ENCODE results near the gene PER1.
"Not testable (repeated sequence)": the region's sequence is repeated elsewhere in the genome, so short reads cannot be mapped to it uniquely, and the experiment has no call there.

The PER1 gene

DNA sequence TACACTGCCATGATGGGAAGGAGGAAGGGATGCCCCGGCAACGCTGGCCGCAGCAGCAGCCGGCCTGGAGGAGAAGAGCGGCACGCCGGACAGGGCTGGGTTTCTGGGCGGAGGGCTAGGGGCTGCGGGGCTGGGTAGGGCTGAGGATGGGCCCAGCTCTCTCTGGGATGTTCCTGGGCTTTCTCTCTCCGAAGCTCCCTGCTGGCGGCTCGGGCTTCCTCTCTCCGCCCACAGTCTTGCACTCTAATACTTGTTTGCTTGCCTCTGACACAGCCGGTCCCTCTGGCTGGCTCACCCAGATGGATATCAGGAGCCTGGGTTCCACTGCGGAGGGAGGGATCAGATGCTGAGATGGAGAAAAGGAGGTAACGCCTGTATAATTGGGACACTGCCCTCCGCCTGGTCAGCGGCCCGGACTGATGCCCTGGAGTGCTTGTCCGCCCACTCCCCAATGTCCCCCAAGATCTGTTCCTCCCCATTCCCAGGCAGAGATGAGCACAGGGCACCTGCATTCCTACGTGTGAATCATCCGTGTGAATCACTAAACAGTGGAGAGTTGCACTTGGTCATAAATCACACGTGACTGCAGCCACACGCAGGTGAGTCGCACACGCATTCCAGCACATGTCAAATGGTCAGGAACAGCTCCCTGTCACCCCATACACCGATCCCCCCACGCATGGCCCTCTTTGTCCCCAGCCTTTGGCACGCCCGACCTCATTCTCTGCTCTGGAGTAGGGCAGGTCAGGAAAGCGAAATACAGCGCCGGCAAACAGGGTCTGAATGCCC, 34.0 kb downstream of the PER1 start, which contains the start of gene ALOXE3:
ALOXE3 (minus strand) TSS at position 535 of the 789 bp plus-strand sequence; CDS start at position 11, 524 bp downstream.
- no peak for DNase-seq

DNA sequence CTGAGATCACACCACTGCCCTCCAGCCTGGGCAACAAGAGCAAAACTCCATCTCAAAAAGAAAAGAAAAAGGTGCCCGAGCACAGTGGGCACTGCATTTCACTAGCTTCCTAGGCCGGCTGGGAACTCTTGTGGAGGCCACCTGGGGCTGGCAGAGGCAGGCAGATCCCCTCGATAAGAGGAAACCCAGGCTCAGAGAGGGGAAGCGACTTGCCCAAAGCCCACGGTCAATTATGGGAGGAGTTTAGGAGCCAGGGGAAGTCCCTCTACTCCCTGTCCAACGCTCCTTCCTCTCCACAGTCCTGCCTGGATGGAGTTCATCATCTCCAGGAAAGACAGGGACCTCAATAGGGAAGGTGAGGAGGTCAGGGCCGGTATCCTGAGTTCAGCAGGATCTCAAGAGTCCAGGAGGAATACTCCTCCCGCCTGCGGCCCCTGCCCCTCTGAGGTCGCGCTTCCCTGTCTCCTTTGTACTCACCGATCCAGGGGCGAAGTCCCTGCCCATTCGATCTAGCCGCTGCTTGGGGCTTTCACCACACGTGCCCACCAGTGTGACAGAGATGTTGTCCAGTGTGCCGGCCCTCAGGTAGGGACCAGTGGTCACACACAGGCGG, 34.7 kb downstream of the PER1 start:
- no peak for DNase-seq

DNA sequence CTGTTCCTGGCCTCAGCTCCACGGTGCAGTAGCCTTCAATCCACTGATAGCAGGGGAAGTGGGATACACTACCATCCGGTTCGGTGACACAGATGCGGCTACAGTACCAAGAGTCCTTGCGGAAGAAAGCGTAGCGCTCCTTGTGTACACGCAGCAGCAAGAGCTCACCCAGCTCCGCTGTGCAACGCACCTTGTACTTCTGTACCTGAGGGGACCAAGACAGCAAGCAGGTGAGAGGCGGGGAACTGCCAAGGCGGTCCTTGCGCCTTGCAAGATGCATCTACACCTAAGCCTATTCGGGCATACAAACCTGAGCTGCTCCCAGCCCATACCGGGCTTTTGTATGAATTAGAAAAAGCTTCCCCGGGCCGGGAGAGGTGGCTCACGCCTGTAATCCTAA, 35.4 kb downstream of the PER1 start:
- DNase-seq = no peak

DNA sequence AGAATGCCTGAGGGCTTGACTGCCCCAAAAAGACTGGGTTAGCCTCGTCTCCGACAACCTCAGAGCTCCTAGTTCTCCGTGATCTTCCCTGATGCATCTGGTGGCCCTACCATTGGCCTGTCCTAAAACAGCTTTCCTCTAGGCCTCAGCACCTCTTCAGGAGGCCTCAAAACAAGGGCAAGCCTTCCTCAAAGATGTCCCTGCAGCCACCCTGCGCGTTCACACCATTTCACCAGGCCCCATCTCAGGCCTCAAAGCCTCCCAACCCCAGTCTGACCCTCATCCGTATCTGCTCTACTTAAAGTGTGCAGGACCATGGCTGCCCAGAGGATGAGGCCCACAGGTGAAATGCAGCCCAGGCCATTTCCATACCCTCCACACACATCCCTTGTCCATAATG, 41.3 kb downstream of the PER1 start:
- DNase-seq = no peak

DNA sequence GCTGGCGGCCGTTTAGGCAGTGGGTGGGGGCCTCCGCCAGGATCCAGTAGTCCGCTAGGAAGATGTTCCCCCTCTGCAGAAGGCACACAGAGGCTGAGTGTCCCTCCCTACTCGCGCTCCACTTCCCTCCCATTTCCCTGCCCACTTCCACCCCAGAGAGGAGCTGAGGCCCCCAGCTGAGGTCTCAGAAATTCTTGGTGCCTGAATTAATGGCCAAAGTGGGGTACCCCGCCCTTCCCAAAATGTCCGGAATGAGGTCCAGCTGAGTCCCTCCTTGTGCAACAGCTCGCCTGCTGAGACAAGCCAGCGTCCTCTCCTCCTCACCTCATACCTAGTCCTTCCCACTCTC, 41.8 kb downstream of the PER1 start:
- DNase-seq = no peak

DNA sequence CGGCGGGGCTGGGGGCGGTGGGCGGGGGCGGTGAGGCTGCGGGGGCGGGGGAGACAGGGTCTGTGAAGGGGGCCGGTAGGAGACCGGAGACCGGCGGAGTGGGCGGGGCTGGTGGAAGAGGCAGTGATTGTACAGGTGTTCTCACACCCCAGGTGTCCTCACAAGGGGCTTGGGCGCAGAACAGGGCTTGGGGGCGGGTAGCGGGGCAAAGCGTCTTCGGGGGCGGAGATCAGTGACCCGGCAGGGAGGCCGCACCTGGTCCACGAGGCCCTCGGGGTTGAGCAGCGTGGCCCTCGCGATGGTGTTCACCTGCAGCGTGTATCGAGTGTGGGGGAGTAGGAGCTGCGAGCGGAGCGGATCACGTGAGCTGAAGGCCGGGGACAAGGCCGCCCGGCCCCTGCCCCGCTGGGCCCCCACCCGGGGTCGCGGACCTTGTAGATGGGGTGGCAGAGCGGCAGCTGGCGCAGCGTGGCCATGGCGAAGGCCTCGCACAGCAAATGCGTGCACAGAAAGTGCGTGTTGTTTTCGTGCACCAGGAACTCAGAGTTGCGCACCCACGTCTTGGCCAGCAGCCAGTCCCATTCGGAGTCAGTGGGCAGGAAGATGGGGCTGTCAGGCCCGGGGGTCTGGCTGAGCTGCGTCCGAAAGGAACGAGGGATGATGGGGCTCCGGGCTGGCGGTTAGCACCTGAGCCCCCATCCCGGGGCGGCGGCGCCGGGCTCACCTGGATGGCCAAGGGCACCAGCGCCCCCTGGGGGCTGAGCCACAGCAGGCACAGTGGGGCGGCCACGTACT, 42.3 kb downstream of the PER1 start:
- DNase-seq = peak; percentile 68

DNA sequence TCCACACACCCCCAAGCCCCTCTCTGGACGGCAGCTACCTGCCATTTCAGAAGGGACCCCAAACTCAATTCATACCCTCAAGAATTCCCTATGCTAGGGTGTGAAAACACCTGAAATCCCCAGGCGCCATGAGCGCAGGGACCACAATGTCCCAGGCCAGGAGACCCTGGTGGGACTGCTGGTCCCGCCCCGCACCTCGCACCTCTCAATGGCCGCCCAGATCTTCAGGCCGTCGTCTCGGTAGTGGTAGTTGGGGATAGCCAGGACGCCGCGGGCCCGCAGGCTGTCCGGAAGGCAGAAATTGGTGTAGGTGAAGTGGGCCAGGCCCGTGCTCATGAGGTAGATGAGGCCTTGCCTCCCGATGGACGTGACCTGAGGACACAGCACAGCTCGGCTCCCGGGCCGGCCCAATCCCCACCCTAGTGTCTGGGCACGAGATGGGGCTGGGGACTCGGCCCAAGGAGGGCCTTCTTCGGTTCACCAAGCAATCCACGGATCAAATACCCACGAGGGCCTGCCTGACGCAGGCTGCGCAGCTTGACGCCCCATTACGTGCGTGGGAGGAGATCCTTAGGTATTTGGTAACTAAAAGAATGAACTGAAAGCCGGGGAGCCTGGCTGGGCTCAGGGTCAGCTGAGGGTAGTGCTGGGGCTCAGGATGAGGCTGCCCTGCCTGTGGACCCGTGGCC, 43.1 kb downstream of the PER1 start:
- DNase-seq = no peak

DNA sequence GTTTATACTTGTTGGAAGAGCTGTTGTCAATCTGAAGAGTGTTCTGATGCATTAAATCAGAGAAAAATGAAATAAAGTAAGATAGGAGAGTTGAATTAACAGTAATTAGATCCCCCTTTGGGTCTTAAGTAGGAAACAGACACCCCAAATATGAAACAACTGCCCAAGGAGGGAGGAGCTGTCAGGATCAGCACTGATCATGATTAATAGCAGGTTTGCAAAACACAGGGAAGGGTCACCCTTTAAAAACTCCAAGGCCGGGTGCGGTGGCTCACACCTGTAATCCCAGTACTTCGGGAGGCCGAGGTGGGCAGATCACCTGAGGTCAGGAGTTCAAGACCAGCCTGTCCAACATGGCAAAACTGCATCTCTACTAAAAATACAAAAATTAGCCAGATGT, 45.2 kb downstream of the PER1 start:
- DNase-seq = not testable (repeated sequence)

DNA sequence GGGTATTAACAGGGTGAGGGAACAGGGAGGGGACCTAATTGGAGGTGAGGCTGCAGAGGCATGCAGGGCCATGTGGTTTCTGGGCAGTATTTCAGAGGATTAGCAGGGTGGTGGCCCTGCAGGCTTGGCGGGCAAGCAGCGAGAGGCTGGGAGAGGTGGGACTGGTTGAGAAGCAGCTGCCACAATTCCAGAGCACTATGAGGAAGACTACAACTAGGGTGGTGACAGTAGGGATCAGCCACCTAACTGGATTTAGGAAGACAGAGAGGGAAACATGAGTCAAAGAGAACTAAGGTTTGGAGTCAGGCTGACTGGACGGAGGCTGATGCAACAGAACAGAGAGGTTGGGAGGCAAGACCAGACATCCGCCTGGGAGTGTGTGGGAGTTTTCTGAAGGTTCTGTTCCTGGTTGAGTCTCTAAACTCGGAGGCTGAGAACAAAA, 46.2 kb downstream of the PER1 start:
- no peak for DNase-seq

DNA sequence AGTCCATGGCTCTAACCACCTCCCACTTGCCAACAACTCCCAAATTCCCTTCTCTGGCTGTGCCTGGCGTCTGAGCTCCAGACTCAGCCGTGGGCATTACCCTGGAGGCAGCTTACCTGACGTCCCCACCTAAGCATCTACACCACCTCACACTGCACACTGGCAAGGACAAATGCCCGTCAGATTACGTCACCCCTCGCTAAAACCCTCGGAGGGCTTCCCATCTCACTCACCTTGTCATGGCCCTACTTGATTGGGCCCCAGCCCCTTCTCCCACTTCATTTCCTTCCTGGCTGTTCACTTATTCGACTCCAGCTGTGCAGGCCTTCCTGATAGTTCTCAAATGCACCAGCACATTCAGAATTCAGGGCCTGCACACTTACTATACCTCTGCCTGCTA, 47.3 kb downstream of the PER1 start:
- no peak for DNase-seq

DNA sequence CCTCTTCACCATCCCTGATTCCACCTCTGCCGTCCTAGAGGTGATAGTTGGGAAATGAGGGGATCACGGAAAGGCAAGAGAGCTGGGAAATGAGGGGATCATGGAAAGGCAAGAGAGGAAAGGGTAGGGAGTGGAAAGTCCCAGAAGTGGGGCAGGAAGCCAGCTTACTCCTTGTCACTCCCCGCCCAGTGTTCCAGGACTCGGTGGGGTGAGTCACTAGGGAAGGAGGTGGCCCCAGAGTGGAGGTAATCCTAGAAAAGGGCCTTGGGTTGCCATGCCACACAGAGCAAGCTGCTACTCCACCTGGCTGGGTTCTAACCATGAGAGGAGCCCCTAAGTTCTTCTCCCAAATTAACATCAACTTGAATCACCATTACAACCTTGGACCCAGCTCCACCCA, 48.7 kb downstream of the PER1 start:
- DNase-seq = no peak

DNA sequence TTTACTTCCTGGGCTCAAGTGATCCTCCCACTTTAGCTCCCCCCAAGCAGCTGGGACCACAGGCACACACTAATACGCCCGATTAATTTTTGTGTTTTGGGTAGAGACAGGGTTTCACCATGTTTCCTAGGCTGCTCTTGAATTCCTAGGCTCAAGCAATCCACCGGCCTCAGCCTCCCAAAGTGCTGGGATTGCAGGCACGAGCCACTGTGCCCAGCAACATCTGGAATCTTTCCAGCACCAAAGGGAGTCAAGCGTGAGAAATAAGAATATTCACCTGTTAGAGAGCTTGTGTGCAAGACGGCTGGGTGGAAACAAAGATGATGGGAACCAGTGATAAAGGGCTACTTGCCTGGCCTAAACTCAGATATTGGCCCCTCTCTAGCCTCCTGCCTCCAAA, 50.5 kb downstream of the PER1 start:
- DNase-seq = no peak

DNA sequence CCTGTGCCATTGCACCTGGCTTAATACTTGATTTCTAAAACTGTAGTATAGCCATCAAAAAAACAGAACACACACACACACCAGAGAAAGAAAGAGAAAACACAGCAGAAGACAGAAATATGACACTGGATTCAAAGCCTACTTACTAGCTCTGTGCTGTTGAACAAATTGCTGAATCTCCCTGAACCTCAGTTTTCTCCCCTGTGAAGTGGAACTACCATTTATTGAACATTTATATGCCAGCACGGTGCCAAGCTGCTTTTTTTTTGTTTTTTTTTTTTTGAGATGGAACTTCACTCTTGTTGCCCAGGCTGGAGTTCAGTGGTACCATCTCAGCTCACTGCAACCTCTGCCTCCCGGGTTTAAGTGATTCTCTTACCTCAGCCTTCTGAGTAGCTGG, 51.4 kb downstream of the PER1 start:
- no peak for DNase-seq

DNA sequence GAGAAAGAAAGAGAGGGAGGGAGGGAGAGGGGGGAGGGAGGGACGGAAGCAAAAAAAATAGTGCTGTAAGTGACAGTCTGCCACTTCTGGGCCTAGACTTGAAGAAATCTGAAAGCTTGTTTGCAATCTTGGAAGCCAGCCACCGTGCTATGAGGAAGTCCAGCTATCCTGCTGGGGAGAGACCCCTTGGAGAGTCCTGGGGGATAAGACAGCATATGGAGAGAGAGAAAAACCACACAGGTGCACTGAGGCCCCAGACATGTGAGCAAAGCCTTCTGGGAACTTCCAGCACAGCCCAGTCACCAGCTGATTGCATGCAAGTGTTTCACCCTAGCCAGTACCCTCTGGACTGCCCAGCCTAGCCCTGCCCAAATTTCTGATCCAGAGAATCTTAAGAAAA, 52.1 kb downstream of the PER1 start:
- DNase-seq = no peak

DNA sequence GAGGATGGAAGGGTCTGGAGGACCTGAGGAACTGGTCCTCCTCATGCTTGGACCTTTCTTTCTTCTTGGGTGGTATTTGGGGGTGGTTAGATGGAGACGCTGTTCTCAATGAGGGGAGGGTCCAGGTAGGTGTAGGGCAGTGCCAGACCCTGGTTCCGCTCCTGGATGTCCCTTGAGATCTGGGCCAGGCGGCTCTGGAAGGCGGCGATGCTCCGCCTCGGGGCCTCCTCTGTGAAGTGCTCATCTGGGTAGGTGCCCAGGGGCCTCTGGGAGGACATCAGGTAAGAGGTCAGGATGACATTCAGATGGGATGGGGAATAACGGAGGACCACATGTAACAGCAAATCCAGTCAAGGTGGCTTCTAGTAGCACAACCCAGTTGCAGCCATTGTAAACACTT, 55.7 kb downstream of the PER1 start:
- no peak for DNase-seq

DNA sequence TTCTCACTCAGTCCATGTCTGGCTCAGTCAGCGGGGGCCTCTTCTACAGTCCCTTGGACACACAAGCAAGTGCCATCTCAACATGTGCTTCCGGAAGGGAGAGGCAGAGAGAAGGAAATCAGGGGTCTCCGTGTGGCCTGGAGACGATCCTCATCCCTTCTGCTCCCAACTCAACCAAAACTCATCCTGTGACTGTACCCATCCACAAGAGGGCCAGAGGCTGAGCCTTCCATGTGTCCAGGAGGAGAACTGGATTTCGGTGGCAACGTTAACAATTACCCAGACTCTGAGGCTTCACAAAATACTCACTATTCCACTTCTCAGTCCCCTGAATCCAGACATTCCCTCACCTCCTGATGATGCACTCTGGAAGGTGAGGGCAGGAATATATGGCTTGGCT, 56.8 kb downstream of the PER1 start:
- no peak for DNase-seq

DNA sequence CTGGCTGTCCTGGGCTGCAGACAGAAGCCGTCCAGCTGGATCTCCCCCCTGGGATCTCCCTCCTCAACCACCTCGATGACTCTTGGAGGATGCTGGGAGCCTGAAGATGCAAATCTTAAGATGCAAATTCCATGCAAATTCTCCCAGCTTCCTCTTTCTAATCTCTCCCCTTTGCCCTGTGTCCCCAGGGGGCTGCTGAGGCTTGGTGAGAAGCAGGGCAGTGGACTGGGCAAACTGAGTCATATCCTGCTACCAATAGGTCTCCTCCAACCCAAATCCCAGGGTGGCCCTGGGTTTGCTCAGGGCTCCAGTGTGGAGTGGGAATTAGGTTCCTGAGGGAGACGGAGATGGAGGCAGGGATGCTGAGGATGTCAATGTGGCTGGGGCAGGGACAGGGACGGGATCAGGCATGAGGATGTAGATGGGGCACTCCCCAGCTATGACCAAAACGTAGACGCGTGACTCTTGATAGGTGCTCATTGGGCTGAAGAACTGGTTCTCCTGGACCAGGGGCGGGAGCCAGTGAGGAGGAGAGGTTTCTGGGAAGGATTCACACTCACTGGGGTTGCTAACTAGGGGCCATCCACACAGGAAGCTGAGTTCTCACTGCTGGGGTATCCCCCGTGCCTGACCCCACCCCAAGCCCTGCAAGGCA, 61.0 kb downstream of the PER1 start:
- no peak for DNase-seq
